GM19397 (cell line): ENCODE data around the gene ENTPD2.
A peak's percentile ranks its signal among the peaks of the same experiment; 100 is the strongest.
"Not testable (repeated sequence)": the region's sequence is repeated elsewhere in the genome, so short reads cannot be mapped to it uniquely, and the experiment has no call there.

Experiments used
- ATAC-seq: cut with Tn5 transposase; IDR thresholded peaks from one replicate; pipeline ENCODE4 v1.9.1; 2021; ENCODE audit warnings: mild to moderate bottlenecking, moderate library complexity; ENCODE audit not compliant: unreplicated experiment

ENTPD2 gene

DNA sequence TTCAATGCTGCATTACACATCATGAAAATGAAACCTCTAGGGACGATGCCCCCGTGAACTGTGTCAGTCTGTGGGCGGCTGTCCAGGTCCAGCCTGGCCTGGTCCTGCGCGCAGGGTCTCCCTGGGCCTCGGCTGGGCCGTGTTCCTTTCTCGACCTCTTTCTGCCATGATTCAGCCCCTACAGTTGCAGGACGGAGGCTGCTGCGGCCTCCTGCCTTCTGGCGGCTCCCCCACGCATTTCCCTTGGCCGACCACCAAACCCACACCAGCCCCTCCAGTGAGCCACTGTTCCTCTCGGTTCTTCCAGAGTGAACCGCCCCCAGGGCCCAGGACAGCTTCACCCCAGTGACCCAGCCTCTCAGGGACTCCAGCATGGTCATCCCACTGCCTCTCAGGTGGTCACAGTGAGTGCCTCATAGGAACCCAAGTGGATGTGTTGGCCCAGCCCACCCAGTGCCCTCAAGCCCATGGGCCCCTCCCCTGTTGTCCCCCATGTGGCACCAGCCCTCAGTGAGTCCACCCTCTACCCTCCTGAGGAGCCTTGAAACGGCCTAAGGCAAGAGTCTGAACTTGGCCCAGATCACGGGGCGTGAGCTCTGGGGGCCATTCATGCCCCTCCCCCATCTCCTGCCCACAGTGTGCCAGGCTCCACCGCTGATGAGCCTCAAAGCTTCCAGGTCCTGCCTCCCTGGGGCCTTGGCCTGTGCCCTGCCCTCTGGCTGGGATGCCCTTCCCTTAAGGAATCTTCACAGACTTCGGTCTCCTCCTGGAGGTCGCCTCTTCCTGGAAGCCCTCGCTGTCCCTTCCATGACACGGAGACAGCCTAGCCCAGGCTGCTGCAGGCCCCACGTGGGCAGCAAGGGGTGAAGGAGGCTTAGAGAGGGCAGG is 47.5 kb downstream of the ENTPD2 start:
- no peak for ATAC-seq

DNA sequence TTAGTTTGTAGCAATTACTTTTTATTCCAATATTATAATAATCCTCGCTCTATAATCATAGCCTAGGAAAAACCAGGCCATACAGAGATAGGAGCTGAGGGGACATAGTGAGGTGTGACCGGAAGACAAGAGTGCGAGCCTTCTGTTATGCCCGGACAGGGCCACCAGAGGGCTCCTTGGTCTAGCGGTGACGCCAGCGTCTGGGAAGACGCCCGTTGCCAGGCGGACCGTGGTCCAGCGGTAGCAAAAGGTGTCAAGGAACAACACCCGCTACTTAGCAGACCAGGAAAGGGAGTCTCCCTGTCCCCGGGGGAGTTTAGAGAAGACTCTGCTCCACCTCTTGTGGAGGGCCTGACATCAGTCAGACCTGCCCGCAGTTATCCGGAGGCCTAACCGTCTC is 49.6 kb downstream of the ENTPD2 start:
- not testable (repeated sequence) for ATAC-seq

DNA sequence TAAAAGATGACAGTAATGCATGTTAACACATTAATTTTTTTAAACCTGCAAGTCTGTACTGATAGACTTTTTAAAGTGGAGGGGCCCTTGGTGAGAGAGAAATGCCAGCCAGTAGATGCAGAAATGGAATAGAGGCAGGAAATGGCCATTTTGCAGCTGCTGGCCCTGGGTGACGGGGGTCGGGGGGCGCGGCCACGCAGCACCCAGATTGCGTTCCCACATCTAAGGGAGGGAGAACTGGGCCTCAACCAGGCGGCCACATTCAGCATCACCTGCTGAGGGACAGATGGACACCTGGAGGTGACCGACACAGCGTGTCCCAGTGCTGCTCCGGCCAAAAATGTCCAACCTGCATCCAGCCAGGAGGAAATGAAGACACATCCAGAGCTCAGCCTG is 51.2 kb downstream of the ENTPD2 start:
- no peak for ATAC-seq

DNA sequence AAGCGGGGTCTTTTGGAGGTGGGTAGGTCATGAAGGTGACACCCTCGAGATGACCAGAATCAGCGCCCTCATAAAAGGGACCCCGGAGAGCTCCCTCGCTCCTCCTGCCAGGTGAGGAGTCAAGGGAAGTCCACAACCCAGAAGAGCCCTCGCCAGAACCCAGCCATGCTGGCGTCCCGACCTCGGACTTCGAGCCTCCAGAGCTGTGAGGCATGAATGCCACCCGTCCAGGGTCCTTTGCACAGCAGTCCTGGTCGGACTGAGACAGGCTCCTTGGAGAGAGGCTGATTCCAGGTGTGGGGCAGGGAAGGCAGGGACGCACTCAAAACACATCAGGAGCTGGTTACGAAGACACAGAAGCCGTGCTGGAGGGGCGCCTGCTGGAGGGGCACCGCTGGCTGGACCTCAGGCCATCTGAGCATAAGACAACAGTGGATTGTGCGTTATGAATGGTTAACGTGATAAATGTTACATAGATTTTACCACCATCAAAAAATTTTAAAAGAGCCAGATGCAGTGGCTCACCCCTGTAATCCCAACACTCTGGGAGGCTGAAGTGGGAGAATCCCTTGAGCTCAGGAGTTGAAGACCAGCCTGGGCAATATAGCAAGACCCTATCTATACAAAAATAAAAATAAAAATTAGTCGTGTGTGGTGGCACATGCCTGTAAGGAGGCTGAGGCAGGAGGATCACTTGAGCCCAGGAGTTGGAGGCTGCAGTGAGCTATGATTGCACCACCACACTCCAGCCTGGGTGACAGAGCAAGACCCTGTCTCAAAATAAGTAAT is 51.8 kb downstream of the ENTPD2 start:
- no peak for ATAC-seq

DNA sequence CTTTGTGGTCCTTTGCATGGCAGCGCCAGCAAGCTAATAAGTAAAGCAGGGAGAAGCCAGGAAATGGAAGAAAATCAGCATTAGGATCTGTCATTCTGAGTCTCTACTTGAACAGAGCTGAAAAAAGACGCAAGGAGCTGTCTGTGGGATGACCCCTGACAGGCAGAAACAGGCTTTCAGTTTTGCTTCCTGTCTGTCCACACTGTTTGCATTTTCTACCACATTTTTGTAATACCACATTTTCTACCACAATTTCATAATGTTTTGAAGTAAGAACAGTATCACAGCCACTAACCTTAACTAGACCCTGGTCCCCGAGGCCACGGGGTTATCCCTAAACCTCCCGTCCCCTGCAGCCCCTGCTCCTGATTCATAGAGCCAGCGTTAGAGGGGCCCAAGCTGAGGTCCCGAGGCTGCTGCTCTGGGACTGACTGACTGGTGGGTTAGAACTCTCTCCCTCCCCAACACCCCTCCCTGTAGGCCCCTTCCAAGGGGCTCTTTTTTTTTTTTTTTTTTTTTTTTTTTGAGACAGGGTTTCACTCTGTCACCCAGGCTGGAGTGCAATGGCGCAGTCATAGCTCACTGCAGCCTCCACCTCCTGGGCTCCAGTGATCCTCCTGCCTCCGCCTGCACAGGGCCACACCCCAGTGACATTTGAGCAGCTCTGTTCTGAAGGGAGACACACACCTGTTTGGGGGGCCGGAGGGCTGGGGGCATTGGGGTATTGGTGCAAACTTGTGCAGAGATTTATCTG is 53.5 kb downstream of the ENTPD2 start:
- ATAC-seq: peak; percentile 60
